Fibroblast of skin of abdomen (primary cell): ENCODE results near the gene TUT4.

Source experiments
- DNase-seq: peaks from one replicate; pipeline ENCODE4 v3.0.0-alpha.2; 2013

The TUT4 gene

GRCh38 chr1:52460694-52461093 lies 92.2 kb downstream of the TUT4 start:
- DNase-seq = no peak

GRCh38 chr1:52455686-52456085 lies 97.2 kb downstream of the TUT4 start:
- DNase-seq = no peak

GRCh38 chr1:52454779-52455178 lies 98.1 kb downstream of the TUT4 start:
- no peak for DNase-seq

GRCh38 chr1:52454127-52454526 lies 98.8 kb downstream of the TUT4 start:
- DNase-seq = no peak

GRCh38 chr1:52444463-52444862 lies 108.4 kb downstream of the TUT4 start:
- DNase-seq = no peak

- no peak for DNase-seq
These were observed 112.9 kb downstream of the TUT4 start for GRCh38 chr1:52439976-52440375.

GRCh38 chr1:52436817-52437216 lies 116.1 kb downstream of the TUT4 start:
- no peak for DNase-seq

GRCh38 chr1:52435650-52436049 lies 117.2 kb downstream of the TUT4 start:
- DNase-seq = no peak

- DNase-seq = no peak
These were observed 117.7 kb downstream of the TUT4 start for GRCh38 chr1:52435211-52435610.

- DNase-seq = no peak
These were observed 120.1 kb downstream of the TUT4 start for GRCh38 chr1:52432807-52433206.

- DNase-seq = no peak
These were observed 125.7 kb downstream of the TUT4 start for GRCh38 chr1:52427152-52427551.

GRCh38 chr1:52426371-52426770 lies 126.5 kb downstream of the TUT4 start:
- DNase-seq = no peak

GRCh38 chr1:52424813-52425212 lies 128.1 kb downstream of the TUT4 start:
- DNase-seq = no peak

GRCh38 chr1:52424231-52424636 lies 128.7 kb downstream of the TUT4 start:
- DNase-seq = no peak

- DNase-seq = no peak
These were observed 129.1 kb downstream of the TUT4 start for GRCh38 chr1:52423771-52424170.

- DNase-seq = no peak
These were observed 129.8 kb downstream of the TUT4 start for GRCh38 chr1:52423055-52423454.

- no peak for DNase-seq
These were observed 132.2 kb downstream of the TUT4 start for GRCh38 chr1:52420713-52421112.

GRCh38 chr1:52416811-52417210 lies 136.1 kb downstream of the TUT4 start:
- no peak for DNase-seq

GRCh38 chr1:52414942-52415341 lies 137.9 kb downstream of the TUT4 start:
- DNase-seq = no peak

- no peak for DNase-seq
These were observed 139.4 kb downstream of the TUT4 start for GRCh38 chr1:52413410-52413989.

GRCh38 chr1:52404975-52405338 lies 147.9 kb downstream of the TUT4 start:
- DNase-seq = no peak

GRCh38 chr1:52404116-52404974 lies 148.5 kb downstream of the TUT4 start, which contains the start of the genes ORC1 and PRPF38A:
Gene ORC1, minus strand, starts transcription at chr1:52404423. Its CDS starts 2,200 bp downstream, at chr1:52402223.
Gene PRPF38A, plus strand, starts transcription at chr1:52404602. Its CDS starts 148 bp downstream, at chr1:52404750.
- peak; percentile 97 for DNase-seq

GRCh38 chr1:52403566-52404115 lies 149.3 kb downstream of the TUT4 start:
- DNase-seq = peak; percentile 70

- DNase-seq = no peak
These were observed 150.0 kb downstream of the TUT4 start for GRCh38 chr1:52402860-52403240.
